HG03097 (cell line): ENCODE data around the gene IFNG.

ENCODE experiments used
- ATAC-seq: cut with Tn5 transposase; IDR thresholded peaks from one replicate; pipeline ENCODE4 v1.9.1; 2021; ENCODE audit not compliant: unreplicated experiment, low FRiP score

IFNG gene

GRCh38 chr12:68169213-68169889, 9.8 kb upstream of the IFNG start:
- no peak for ATAC-seq

- ATAC-seq: no peak
Observed at GRCh38 chr12:68166317-68166831, 6.8 kb upstream of the IFNG start.

- peak; percentile 43 for ATAC-seq
Observed at GRCh38 chr12:68163560-68164081, 4.1 kb upstream of the IFNG start.

GRCh38 chr12:68162374-68162773, 2.8 kb upstream of the IFNG start:
- ATAC-seq: no peak

- ATAC-seq: no peak
Observed at GRCh38 chr12:68158432-68158831, 1.1 kb downstream of the IFNG start.

- ATAC-seq: no peak
Observed at GRCh38 chr12:68157380-68157779, 2.2 kb downstream of the IFNG start.

GRCh38 chr12:68156636-68157035, 2.9 kb downstream of the IFNG start:
- ATAC-seq: no peak

- ATAC-seq: no peak
Observed at GRCh38 chr12:68154779-68155178, 4.8 kb downstream of the IFNG start.

- ATAC-seq: no peak
Observed at GRCh38 chr12:68148261-68148951, 11.1 kb downstream of the IFNG start.

GRCh38 chr12:68140556-68140955, 19.0 kb downstream of the IFNG start:
- ATAC-seq: no peak

- no peak for ATAC-seq
Observed at GRCh38 chr12:68139941-68140340, 19.6 kb downstream of the IFNG start.

- ATAC-seq: no peak
Observed at GRCh38 chr12:68139001-68139400, 20.5 kb downstream of the IFNG start.

- ATAC-seq: no peak
Observed at GRCh38 chr12:68138480-68138879, 21.1 kb downstream of the IFNG start.

GRCh38 chr12:68137335-68137830, 22.2 kb downstream of the IFNG start:
- no peak for ATAC-seq

- ATAC-seq: no peak
Observed at GRCh38 chr12:68135520-68135919, 24.0 kb downstream of the IFNG start.

GRCh38 chr12:68131867-68132414, 27.6 kb downstream of the IFNG start:
- ATAC-seq: no peak

GRCh38 chr12:68129979-68130378, 29.6 kb downstream of the IFNG start:
- ATAC-seq: no peak

GRCh38 chr12:68122236-68122920, 37.2 kb downstream of the IFNG start:
- ATAC-seq: no peak

- no peak for ATAC-seq
Observed at GRCh38 chr12:68121143-68121542, 38.4 kb downstream of the IFNG start.

GRCh38 chr12:68119724-68120211, 39.8 kb downstream of the IFNG start:
- peak; percentile 81 for ATAC-seq

GRCh38 chr12:68119250-68119649, 40.3 kb downstream of the IFNG start:
- ATAC-seq: peak; percentile 54
